Activated T-helper 1 cell treated with anti-CD3 and anti-CD28 coated beads, Interleukin-12 subunit alpha, Interleukin-12 subunit beta, Interleukin-2, Interleukin-4 antibody, amounts not matched to agents 30 ng/mL and 10 ng/mL and 1 ng/mL, durations not matched to agents 14 hours and 24 hours and 36 hours (primary cell): Measurements from ENCODE around the gene KCTD6. TPM values are rescaled to one million over a fixed set of nuclear protein-coding genes. Genes with fewer than 3 reads are reported as not detected.

ENCODE experiments used
- DNase-seq: peaks from one replicate; pipeline ENCODE4 v3.0.0; 2021; ENCODE audit warnings: low spot score
- H3K27ac Mint-ChIP-seq: one replicate; pipeline ENCODE4 v1.8.0; 2021; ENCODE audit warnings: mild to moderate bottlenecking, mixed read lengths
- H3K27me3 Mint-ChIP-seq: one replicate; pipeline ENCODE4 v1.8.0; 2022; ENCODE audit warnings: mild to moderate bottlenecking, moderate library complexity, mixed read lengths; ENCODE audit not compliant: insufficient read depth
- H3K36me3 Mint-ChIP-seq: one replicate; pipeline ENCODE4 v1.8.0; 2021; ENCODE audit warnings: low read depth, mixed read lengths
- H3K4me1 Mint-ChIP-seq: one replicate; pipeline ENCODE4 v1.8.0; 2021; ENCODE audit warnings: low read depth, mixed read lengths
- H3K4me3 Mint-ChIP-seq: one replicate; pipeline ENCODE4 v1.8.0; 2021; ENCODE audit warnings: mild to moderate bottlenecking, moderate library complexity, mixed read lengths
- H3K9me3 Mint-ChIP-seq: one replicate; pipeline ENCODE4 v1.8.0; 2021; ENCODE audit warnings: mixed read lengths
- intact Hi-C: fragments of 100-400 bp; cut with micrococcal nuclease; formaldehyde crosslinking; loops from one replicate; pipeline ENCODE4 v1.15.1; 2024
- total RNA-seq: library from RNA; stranded (reverse); gene quantifications from 2 replicates; pipeline ENCODE4 v1.2.3, GENCODE V29; 2022

KCTD6 gene
- total RNA-seq, 1 donor from 2014 or later = 7.0 TPM

DNA sequence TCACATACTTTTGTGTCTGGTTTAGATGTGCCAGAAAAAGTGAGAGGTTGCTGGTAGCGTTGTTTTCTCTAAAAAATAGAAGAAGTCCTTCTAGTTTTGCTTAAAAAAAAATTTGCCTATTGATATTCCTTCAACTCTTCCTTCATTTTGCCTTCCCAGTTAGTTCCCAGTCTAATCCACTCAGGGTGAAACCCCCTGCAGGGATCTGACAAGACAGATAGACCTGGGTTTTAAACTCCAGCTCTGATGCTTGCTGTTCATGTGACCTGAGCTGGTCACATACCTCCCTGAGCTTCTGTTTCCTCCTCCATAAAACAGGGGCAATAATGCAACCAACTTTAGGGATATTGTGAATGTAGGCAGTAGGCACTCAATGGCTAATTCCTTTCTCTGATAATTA lies 18.6 kb upstream of the KCTD6 start:
- H3K4me1 Mint-ChIP-seq = peaks cover 59% of the 10 kb centered on the region
- H3K9me3 Mint-ChIP-seq = no peaks in the 10 kb centered on the region
- no peak overlapping the region for H3K27ac Mint-ChIP-seq
- no peak for DNase-seq
- H3K36me3 Mint-ChIP-seq = peaks cover 8% of the 10 kb centered on the region
- intact Hi-C loops = no loop called here
- H3K27me3 Mint-ChIP-seq = peaks cover 8% of the 10 kb centered on the region
- no peak overlapping the region for H3K4me3 Mint-ChIP-seq

- Mint-ChIP-seq H3K4me1 (peaks cover 51% of the 10 kb centered on the region), H3K4me3 (peak overlapping the region; percentile 35), H3K27ac (no peak overlapping the region), H3K36me3 (peaks cover 9% of the 10 kb centered on the region), H3K9me3 (no peaks in the 10 kb centered on the region), H3K27me3 (peaks cover 12% of the 10 kb centered on the region)
- DNase-seq = no peak
- intact Hi-C loops = no loop called here
These were observed 17.5 kb upstream of the KCTD6 start for GRCh38 chr3:58474348-58474911.

- H3K4me1 Mint-ChIP-seq = peaks cover 51% of the 10 kb centered on the region
- H3K4me3 Mint-ChIP-seq = no peak overlapping the region
- H3K27me3 Mint-ChIP-seq = peaks cover 12% of the 10 kb centered on the region
- no peaks in the 10 kb centered on the region for H3K9me3 Mint-ChIP-seq
- DNase-seq = no peak
- no peak overlapping the region for H3K27ac Mint-ChIP-seq
- H3K36me3 Mint-ChIP-seq = peaks cover 9% of the 10 kb centered on the region
- intact Hi-C loops = no loop called here
These were observed 16.8 kb upstream of the KCTD6 start for GRCh38 chr3:58474967-58475578.

DNA sequence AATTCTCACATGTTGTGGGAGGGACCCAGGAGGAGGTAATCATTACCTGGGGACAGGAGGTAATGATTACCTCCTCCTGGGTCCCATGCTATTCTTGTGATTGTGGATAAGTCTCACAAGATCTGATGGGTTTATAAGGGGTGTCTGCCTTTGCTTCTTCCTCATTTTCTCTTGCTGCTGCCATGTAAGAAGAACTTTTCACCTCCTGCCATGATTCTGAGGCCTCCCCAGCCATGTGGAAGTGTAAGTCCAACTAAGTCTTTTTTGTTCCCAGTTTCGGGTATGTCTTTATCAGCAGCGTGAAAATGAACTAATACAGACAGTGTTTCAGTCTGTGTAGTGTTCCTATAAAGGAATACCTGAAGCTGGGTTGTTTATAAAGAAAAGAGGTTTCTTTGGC lies 13.1 kb upstream of the KCTD6 start:
- peaks cover 17% of the 10 kb centered on the region for H3K4me1 Mint-ChIP-seq
- intact Hi-C loops = no loop called here
- H3K36me3 Mint-ChIP-seq = peaks cover 4% of the 10 kb centered on the region
- DNase-seq = no peak
- H3K27ac Mint-ChIP-seq = no peak overlapping the region
- no peak overlapping the region for H3K4me3 Mint-ChIP-seq
- H3K9me3 Mint-ChIP-seq = no peaks in the 10 kb centered on the region
- peaks cover 20% of the 10 kb centered on the region for H3K27me3 Mint-ChIP-seq

- no peak overlapping the region for H3K4me3 Mint-ChIP-seq
- H3K27ac Mint-ChIP-seq = no peak overlapping the region
- DNase-seq = no peak
- peaks cover 1% of the 10 kb centered on the region for H3K4me1 Mint-ChIP-seq
- peaks cover 4% of the 10 kb centered on the region for H3K36me3 Mint-ChIP-seq
- intact Hi-C loops = no loop called here
- H3K27me3 Mint-ChIP-seq = peaks cover 23% of the 10 kb centered on the region
- H3K9me3 Mint-ChIP-seq = no peaks in the 10 kb centered on the region
These were observed 11.6 kb upstream of the KCTD6 start for GRCh38 chr3:58480309-58480708.

GRCh38 chr3:58482917-58483636 lies 8.8 kb upstream of the KCTD6 start:
- Mint-ChIP-seq H3K9me3 (no peaks in the 10 kb centered on the region), H3K4me1 (peaks cover 16% of the 10 kb centered on the region), H3K4me3 (no peak overlapping the region), H3K27me3 (peaks cover 42% of the 10 kb centered on the region), H3K36me3 (peaks cover 2% of the 10 kb centered on the region), H3K27ac (no peak overlapping the region)
- intact Hi-C loops = no loop called here
- DNase-seq = no peak

GRCh38 chr3:58484045-58484721 lies 7.7 kb upstream of the KCTD6 start:
- no peak overlapping the region for H3K27ac Mint-ChIP-seq
- no peaks in the 10 kb centered on the region for H3K36me3 Mint-ChIP-seq
- H3K9me3 Mint-ChIP-seq = no peaks in the 10 kb centered on the region
- intact Hi-C loops = no loop called here
- no peak overlapping the region for H3K4me3 Mint-ChIP-seq
- peaks cover 19% of the 10 kb centered on the region for H3K4me1 Mint-ChIP-seq
- peaks cover 48% of the 10 kb centered on the region for H3K27me3 Mint-ChIP-seq
- DNase-seq = no peak

DNA sequence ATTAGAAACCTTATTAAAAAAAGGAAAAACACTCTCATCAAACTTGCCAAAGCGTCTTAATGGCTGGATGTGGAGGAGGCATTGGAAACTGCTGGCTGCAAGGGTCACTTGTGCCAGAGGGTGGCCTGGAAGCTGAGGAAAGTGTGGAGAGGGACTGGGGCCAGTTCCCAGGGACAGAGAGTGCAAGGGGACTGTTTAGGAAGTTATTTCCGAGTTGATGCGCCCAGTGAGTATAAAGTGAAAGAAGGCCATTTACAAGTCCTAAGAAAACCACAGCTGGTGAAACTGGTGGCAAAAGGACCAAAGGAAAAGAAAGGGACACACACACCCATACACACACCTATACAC lies 7.2 kb upstream of the KCTD6 start:
- DNase-seq = no peak
- no peak overlapping the region for H3K4me3 Mint-ChIP-seq
- H3K27me3 Mint-ChIP-seq = peaks cover 53% of the 10 kb centered on the region
- no peak overlapping the region for H3K27ac Mint-ChIP-seq
- no peaks in the 10 kb centered on the region for H3K36me3 Mint-ChIP-seq
- intact Hi-C loops = no loop called here
- peaks cover 24% of the 10 kb centered on the region for H3K4me1 Mint-ChIP-seq
- no peaks in the 10 kb centered on the region for H3K9me3 Mint-ChIP-seq

- H3K4me3 Mint-ChIP-seq = no peak overlapping the region
- intact Hi-C loops = no loop called here
- H3K27me3 Mint-ChIP-seq = peaks cover 59% of the 10 kb centered on the region
These were observed 6.0 kb upstream of the KCTD6 start for GRCh38 chr3:58485801-58486435.

DNA sequence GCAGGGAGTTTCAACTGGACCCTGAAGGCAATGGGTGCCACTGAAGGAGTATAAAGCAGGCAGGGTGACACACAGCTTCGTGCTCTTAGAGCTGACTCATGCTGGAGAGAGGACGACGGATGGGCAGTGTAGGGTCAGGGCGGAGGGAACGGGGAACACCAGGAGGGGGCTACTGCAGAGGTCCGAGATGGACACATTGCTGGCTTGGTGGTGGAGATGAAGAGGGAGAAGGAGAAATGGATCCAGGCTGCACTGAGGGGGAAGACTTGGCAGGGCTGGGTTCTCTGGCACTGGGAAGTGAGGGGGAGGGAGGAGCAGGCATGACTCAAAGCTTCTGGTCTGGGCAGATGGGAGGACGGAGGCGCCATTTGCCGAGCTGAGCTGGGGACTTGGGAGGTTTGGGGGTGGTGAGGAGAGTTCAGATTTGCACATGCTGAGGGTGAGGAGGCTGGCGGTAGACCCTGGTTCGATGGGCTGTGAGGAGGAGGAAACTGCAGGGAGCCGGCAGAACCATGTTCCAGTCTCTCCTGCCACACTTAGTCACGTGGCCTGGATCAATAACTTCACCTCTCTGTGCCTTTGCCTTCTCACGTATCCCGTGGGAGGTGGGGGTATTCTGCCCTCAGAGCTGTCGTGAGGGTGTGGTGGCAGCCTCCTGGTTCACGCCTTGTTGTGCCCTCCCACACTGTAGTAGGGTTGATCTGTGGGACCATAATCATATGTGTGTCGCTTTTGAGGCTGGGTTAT lies 4.6 kb upstream of the KCTD6 start:
- H3K9me3 Mint-ChIP-seq = no peaks in the 10 kb centered on the region
- no peaks in the 10 kb centered on the region for H3K36me3 Mint-ChIP-seq
- H3K27me3 Mint-ChIP-seq = peaks cover 58% of the 10 kb centered on the region
- H3K4me1 Mint-ChIP-seq = peaks cover 29% of the 10 kb centered on the region
- no peak overlapping the region for H3K4me3 Mint-ChIP-seq
- H3K27ac Mint-ChIP-seq = no peak overlapping the region
- no peak for DNase-seq
- intact Hi-C loops = no loop called here

More at GRCh38 chr3:58485801-58486435, 6.0 kb upstream of the KCTD6 start:
- no peak for DNase-seq
- peaks cover 29% of the 10 kb centered on the region for H3K4me1 Mint-ChIP-seq
- H3K27ac Mint-ChIP-seq = no peak overlapping the region
- H3K9me3 Mint-ChIP-seq = no peaks in the 10 kb centered on the region
- no peaks in the 10 kb centered on the region for H3K36me3 Mint-ChIP-seq

DNA sequence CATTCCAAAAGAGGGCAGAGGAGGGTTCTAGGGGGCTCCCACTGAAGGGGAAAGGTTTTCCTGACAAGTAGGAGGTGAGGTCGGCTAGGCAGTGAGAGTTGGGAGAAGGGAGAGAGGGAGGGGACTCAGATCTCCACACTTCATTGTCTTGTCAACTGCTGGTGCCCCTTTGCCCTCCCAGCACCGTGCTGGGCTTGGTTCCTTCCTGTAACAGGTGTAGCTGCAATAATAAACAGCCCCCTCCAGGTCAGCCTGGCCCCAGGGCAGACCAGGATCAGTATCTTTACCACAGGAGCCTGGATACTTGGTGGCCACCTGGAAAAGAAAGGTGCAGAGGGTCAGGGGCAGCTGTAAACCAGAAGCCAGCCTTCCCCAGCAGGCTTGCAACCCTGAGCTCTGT lies 2.9 kb upstream of the KCTD6 start:
- peaks cover 46% of the 10 kb centered on the region for H3K4me1 Mint-ChIP-seq
- H3K4me3 Mint-ChIP-seq = no peak overlapping the region
- H3K27ac Mint-ChIP-seq = no peak overlapping the region
- no peaks in the 10 kb centered on the region for H3K36me3 Mint-ChIP-seq
- DNase-seq = no peak
- intact Hi-C loops = no loop called here
- H3K9me3 Mint-ChIP-seq = no peaks in the 10 kb centered on the region
- H3K27me3 Mint-ChIP-seq = peaks cover 52% of the 10 kb centered on the region

DNA sequence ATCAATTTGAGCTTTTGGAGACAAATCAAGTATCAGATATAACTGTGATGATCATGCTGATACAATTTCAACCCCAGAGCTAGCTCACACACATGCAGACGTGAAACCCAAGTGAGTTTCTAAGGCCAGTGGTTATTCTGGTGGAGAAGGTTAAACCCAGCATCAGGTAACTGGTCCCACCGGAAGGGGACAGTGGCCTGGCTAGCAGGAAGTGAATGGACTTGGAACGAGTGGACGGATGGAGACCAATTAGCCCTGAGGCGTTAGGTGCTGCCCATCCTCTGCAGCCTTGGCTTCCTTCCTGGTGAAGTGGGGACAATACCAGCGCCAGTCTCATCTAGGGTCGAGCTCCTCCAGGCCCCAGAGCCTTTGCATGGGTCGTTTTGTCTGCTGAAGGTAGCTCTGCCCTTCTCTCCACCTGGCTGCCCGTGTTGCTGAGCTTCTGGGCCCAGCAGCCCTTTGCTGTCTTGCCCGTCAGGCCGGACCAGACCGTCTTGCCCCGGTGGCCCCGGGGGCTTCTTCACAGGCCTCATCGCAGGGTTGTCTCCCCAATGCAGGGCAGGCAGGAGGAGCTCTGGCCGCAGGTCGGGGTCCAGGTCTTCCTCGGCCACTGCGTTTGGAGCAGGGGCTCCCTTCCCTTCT lies 915 bp upstream of the KCTD6 start:
- H3K27me3 Mint-ChIP-seq = peaks cover 47% of the 10 kb centered on the region
- H3K27ac Mint-ChIP-seq = peak overlapping the region; percentile 16
- no peak for DNase-seq
- H3K4me3 Mint-ChIP-seq = peak overlapping the region; percentile 73
- peaks cover 52% of the 10 kb centered on the region for H3K4me1 Mint-ChIP-seq
- H3K9me3 Mint-ChIP-seq = no peaks in the 10 kb centered on the region
- H3K36me3 Mint-ChIP-seq = no peaks in the 10 kb centered on the region
- intact Hi-C loops = loop anchor here (1.0 to 10.0 kb wide), 7 partner anchors 20 to 456 kb away; partner anchors contain the start of genes HTD2, PDHB, PXK and RPP14
